Parathyroid adenoma (tissue), 2 donors: ENCODE results near the gene INPP4A.

Experiments used
- H2AFZ ChIP-seq: fragments of 300-600 bp; sonication (generic); one replicate; pipeline ENCODE4 v1.7.0; 2017; ENCODE audit warnings: antibody characterized with exemption, mild to moderate bottlenecking
- H3K27ac ChIP-seq: fragments of 300-600 bp; sonication (generic); one replicate; pipeline ENCODE4 v1.7.0; 2017
- H3K27me3 ChIP-seq: fragments of 300-600 bp; sonication (generic); one replicate; pipeline ENCODE4 v1.7.0; 2017; ENCODE audit warnings: low read length; ENCODE audit not compliant: control insufficient read depth, insufficient read depth
- H3K36me3 ChIP-seq: fragments of 300-600 bp; sonication (generic); one replicate; pipeline ENCODE4 v1.7.0; 2017; ENCODE audit warnings: low read length; ENCODE audit not compliant: control insufficient read depth, insufficient read depth
- H3K4me1 ChIP-seq: fragments of 300-600 bp; sonication (generic); one replicate; pipeline ENCODE4 v1.7.0; 2017; ENCODE audit warnings: control low read depth
- H3K4me2 ChIP-seq: fragments of 300-600 bp; sonication (generic); one replicate; pipeline ENCODE4 v1.7.0; 2017; ENCODE audit warnings: low read length
- H3K4me3 ChIP-seq: fragments of 300-600 bp; sonication (generic); one replicate; pipeline ENCODE4 v1.7.0; 2017; ENCODE audit warnings: low read depth, low read length
- H3K79me2 ChIP-seq: fragments of 300-600 bp; sonication (generic); one replicate; pipeline ENCODE4 v1.7.0; 2017; ENCODE audit warnings: control low read depth
- H3K9ac ChIP-seq: fragments of 300-600 bp; sonication (generic); one replicate; pipeline ENCODE4 v1.7.0; 2017; ENCODE audit warnings: mild to moderate bottlenecking
- H3K9me3 ChIP-seq: fragments of 300-600 bp; sonication (generic); one replicate; pipeline ENCODE4 v1.7.0; 2017; ENCODE audit warnings: low read length; ENCODE audit not compliant: control insufficient read depth
- CTCF ChIP-seq: fragments of 300-600 bp; sonication (generic); IDR thresholded peaks from one replicate; pipeline ENCODE4 v1.7.0; 2017; ENCODE audit warnings: antibody characterized with exemption, mild to moderate bottlenecking
- donor health status: primary hyperparathyroidism.

INPP4A gene

GRCh38 chr2:98469862-98470544 is 25.3 kb downstream of the INPP4A start:
- Histone ChIP-seq H3K4me3 (no peak overlapping the region), H3K4me1 (peaks cover 36% of the 10 kb centered on the region), H3K36me3 (no peaks in the 10 kb centered on the region), H3K4me2 (no peak overlapping the region), H3K27me3 (no peaks in the 10 kb centered on the region), H3K79me2 (peaks cover 61% of the 10 kb centered on the region), H2AFZ (no peak overlapping the region), H3K9me3 (no peaks in the 10 kb centered on the region), H3K27ac (no peak overlapping the region), H3K9ac (no peak overlapping the region)
- no peak for TF ChIP-seq CTCF

GRCh38 chr2:98470851-98471255 is 26.2 kb downstream of the INPP4A start:
- no peak overlapping the region for H3K4me3 ChIP-seq
- H3K9ac ChIP-seq: no peak overlapping the region
- peaks cover 58% of the 10 kb centered on the region for H3K79me2 ChIP-seq
- H3K27me3 ChIP-seq: no peaks in the 10 kb centered on the region
- H2AFZ ChIP-seq: no peak overlapping the region
- peaks cover 30% of the 10 kb centered on the region for H3K4me1 ChIP-seq
- H3K4me2 ChIP-seq: no peak overlapping the region
- no peaks in the 10 kb centered on the region for H3K36me3 ChIP-seq
- no peak overlapping the region for H3K27ac ChIP-seq
- no peaks in the 10 kb centered on the region for H3K9me3 ChIP-seq
- no peak for TF ChIP-seq CTCF

GRCh38 chr2:98471402-98472131 is 26.9 kb downstream of the INPP4A start:
- Histone ChIP-seq H3K4me3 (no peak overlapping the region), H3K27ac (no peak overlapping the region), H2AFZ (no peak overlapping the region), H3K27me3 (no peaks in the 10 kb centered on the region), H3K79me2 (peaks cover 57% of the 10 kb centered on the region), H3K4me1 (peaks cover 29% of the 10 kb centered on the region), H3K4me2 (no peak overlapping the region), H3K9me3 (no peaks in the 10 kb centered on the region), H3K36me3 (no peaks in the 10 kb centered on the region), H3K9ac (no peak overlapping the region)
- no peak for TF ChIP-seq CTCF

DNA sequence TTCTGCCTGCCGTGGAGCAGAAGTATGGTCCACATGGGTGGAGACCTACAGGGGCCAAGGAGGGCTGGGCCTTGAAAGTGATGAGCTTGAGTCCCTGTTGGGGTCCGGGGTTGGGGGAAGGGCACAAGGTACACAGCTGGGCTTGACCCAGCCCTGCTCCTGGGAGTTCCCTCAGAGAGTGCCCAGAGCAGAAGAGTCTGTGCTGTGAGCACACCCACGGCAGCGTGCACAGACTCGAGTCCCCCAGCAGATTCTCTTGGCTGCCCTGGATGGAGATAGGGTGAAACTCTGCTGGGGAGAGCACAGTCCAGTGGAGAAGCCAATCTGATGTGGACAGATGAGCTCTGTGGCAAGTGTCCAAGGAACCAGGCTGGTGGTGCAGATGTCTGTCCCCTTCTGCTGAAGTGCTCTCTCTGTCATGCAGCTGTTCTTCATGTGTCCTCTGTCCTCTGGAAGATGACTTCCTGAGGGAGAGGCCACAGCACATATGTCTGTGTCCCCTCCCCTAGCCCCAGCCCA is 27.5 kb downstream of the INPP4A start:
- Histone ChIP-seq H3K79me2 (peaks cover 57% of the 10 kb centered on the region), H3K9ac (no peak overlapping the region), H3K27me3 (no peaks in the 10 kb centered on the region), H3K36me3 (no peaks in the 10 kb centered on the region), H3K4me1 (peaks cover 29% of the 10 kb centered on the region), H3K27ac (no peak overlapping the region), H3K4me2 (no peak overlapping the region), H3K4me3 (no peak overlapping the region), H2AFZ (no peak overlapping the region), H3K9me3 (no peaks in the 10 kb centered on the region)
- TF ChIP-seq CTCF: no peak
